H9 (cell line): ENCODE data around the gene PGGHG. TPM values are rescaled to one million over a fixed set of nuclear protein-coding genes. Genes with fewer than 3 reads are reported as not detected.

ENCODE experiments used
- DNase-seq: peaks from one replicate; pipeline ENCODE4 v3.0.0-alpha.2; 2017
- H2AFZ ChIP-seq: one replicate; pipeline ENCODE4 v1.6.1; 2013; ENCODE audit warnings: mild to moderate bottlenecking, low read length, control low read depth, moderate library complexity
- H2AK5ac ChIP-seq: 2 replicates; pipeline ENCODE4 v1.6.1; 2013; ENCODE audit warnings: low read length, control low read depth, mixed read lengths; ENCODE audit not compliant: insufficient read length
- H2BK120ac ChIP-seq: one replicate; pipeline ENCODE4 v1.6.1; 2013; ENCODE audit warnings: low read depth, mild to moderate bottlenecking, low read length, control low read depth, inconsistent platforms; ENCODE audit not compliant: poor library complexity, severe bottlenecking
- H2BK12ac ChIP-seq: 2 replicates; pipeline ENCODE4 v1.6.1; 2013; ENCODE audit warnings: low read length, control low read depth, mixed read lengths, low read depth; ENCODE audit not compliant: insufficient read length
- H2BK15ac ChIP-seq: 2 replicates; pipeline ENCODE4 v1.6.1; 2013; ENCODE audit warnings: low read depth, low read length, control low read depth
- H2BK20ac ChIP-seq: one replicate; pipeline ENCODE4 v1.6.1; 2013; ENCODE audit warnings: low read depth, mild to moderate bottlenecking, low read length, control low read depth, inconsistent platforms; ENCODE audit not compliant: poor library complexity, severe bottlenecking
- H2BK5ac ChIP-seq: 2 replicates; pipeline ENCODE4 v1.6.1; 2013; ENCODE audit warnings: low read length, control low read depth, mixed read lengths; ENCODE audit not compliant: insufficient read length
- H3K14ac ChIP-seq: 2 replicates; pipeline ENCODE4 v1.6.1; 2013; ENCODE audit warnings: low read length, control low read depth; ENCODE audit not compliant: insufficient read depth
- H3K18ac ChIP-seq: 2 replicates; pipeline ENCODE4 v1.6.1; 2013; ENCODE audit warnings: low read depth, mild to moderate bottlenecking, mixed read lengths, low read length, control low read depth; ENCODE audit not compliant: insufficient read length
- H3K23ac ChIP-seq: 2 replicates; pipeline ENCODE4 v1.6.1; 2013; ENCODE audit warnings: low read length, control low read depth, mixed read lengths, low read depth; ENCODE audit not compliant: insufficient read length
- H3K23me2 ChIP-seq: 2 replicates; pipeline ENCODE4 v1.6.1; 2013; ENCODE audit warnings: low read depth, mild to moderate bottlenecking, mixed read lengths, low read length, control low read depth; ENCODE audit not compliant: insufficient read length, poor library complexity, severe bottlenecking
- H3K27ac ChIP-seq: 2 replicates; pipeline ENCODE4 v1.5.1; 2013; ENCODE audit warnings: low read length, control low read depth, mixed read lengths, low read depth; ENCODE audit not compliant: insufficient read length
- H3K27me3 ChIP-seq: 2 replicates; pipeline ENCODE4 v1.6.1; 2013; ENCODE audit warnings: low read length, control low read depth, inconsistent platforms; ENCODE audit not compliant: insufficient read depth
- H3K4ac ChIP-seq: 2 replicates; pipeline ENCODE4 v1.6.1; 2013; ENCODE audit warnings: low read depth, mild to moderate bottlenecking, control low read depth, inconsistent platforms, low read length, moderate library complexity
- H3K4me1 ChIP-seq: 2 replicates; pipeline ENCODE4 v1.6.1; 2013; ENCODE audit warnings: low read length, control low read depth, inconsistent platforms; ENCODE audit not compliant: insufficient read depth
- H3K4me2 ChIP-seq: 2 replicates; pipeline ENCODE4 v1.6.1; 2013; ENCODE audit warnings: low read length, control low read depth, mixed read lengths; ENCODE audit not compliant: insufficient read length, insufficient read depth
- H3K56ac ChIP-seq: 2 replicates; pipeline ENCODE4 v1.6.1; 2013; ENCODE audit warnings: low read depth, mild to moderate bottlenecking, mixed read lengths, low read length, control low read depth; ENCODE audit not compliant: insufficient read length
- H3K79me1 ChIP-seq: 2 replicates; pipeline ENCODE4 v1.6.1; 2013; ENCODE audit warnings: low read depth, mild to moderate bottlenecking, moderate library complexity, low read length, control low read depth, inconsistent platforms; ENCODE audit not compliant: insufficient read depth, poor library complexity, severe bottlenecking
- H3K79me2 ChIP-seq: 2 replicates; pipeline ENCODE4 v1.6.1; 2013; ENCODE audit warnings: low read length, control low read depth, inconsistent platforms; ENCODE audit not compliant: insufficient read depth
- H3K9ac ChIP-seq: 2 replicates; pipeline ENCODE4 v1.6.1; 2013; ENCODE audit warnings: low read length, control low read depth, mixed read lengths; ENCODE audit not compliant: insufficient read length; ENCODE audit errors: extremely low read depth
- H3K9me3 ChIP-seq: one replicate; pipeline ENCODE4 v1.6.1; 2013; ENCODE audit warnings: low read depth, low read length, inconsistent platforms; ENCODE audit not compliant: control insufficient read depth
- H3T11ph ChIP-seq: one replicate; pipeline ENCODE4 v1.6.1; 2013; ENCODE audit warnings: mild to moderate bottlenecking, low read length, control low read depth, inconsistent platforms
- H4K20me1 ChIP-seq: one replicate; pipeline ENCODE4 v1.6.1; 2013; ENCODE audit not compliant: control insufficient read depth, insufficient read length, insufficient read depth
- H4K5ac ChIP-seq: 2 replicates; pipeline ENCODE4 v1.6.1; 2013; ENCODE audit warnings: low read depth, mild to moderate bottlenecking, mixed read lengths, low read length, control low read depth; ENCODE audit not compliant: insufficient read length
- H4K8ac ChIP-seq: replicated peaks from 2 replicates; pipeline ENCODE4 v1.6.1; 2013; ENCODE audit warnings: low read length, control low read depth, mixed read lengths, low read depth; ENCODE audit not compliant: insufficient read length
- H4K91ac ChIP-seq: 2 replicates; pipeline ENCODE4 v1.6.1; 2013; ENCODE audit warnings: low read depth, mild to moderate bottlenecking, moderate library complexity, mixed read lengths, low read length, control low read depth; ENCODE audit not compliant: insufficient read length
- H3K27ac Mint-ChIP-seq, 3 experiments: 2 replicates in 2 of 3; 3 replicates in 1 of 3; pipeline ENCODE4 v1.8.0; 2020 to 2021; ENCODE audit warnings: mixed read lengths in 3 of 3, mild to moderate bottlenecking in 1 of 3, moderate library complexity in 1 of 3
- H3K27me3 Mint-ChIP-seq: 2 replicates; pipeline ENCODE4 v1.8.0; 2021; ENCODE audit warnings: low read depth, mild to moderate bottlenecking, moderate library complexity, mixed read lengths
- H3K36me3 Mint-ChIP-seq, 3 experiments: 2 replicates in 2 of 3; 3 replicates in 1 of 3; pipeline ENCODE4 v1.8.0; 2020 to 2021; ENCODE audit warnings: low read depth in 3 of 3, mixed read lengths in 3 of 3; ENCODE audit not compliant: insufficient read depth in 1 of 3
- H3K4me1 Mint-ChIP-seq, 2 experiments: 2 replicates each; pipeline ENCODE4 v1.8.0; 2020; ENCODE audit warnings: mixed read lengths in 2 of 2
- H3K4me3 Mint-ChIP-seq, 2 experiments: 2 replicates in 1 of 2; 3 replicates in 1 of 2; pipeline ENCODE4 v1.8.0; 2020 to 2021; ENCODE audit warnings: mild to moderate bottlenecking in 2 of 2, mixed read lengths in 2 of 2, moderate library complexity in 1 of 2
- H3K9me3 Mint-ChIP-seq, 2 experiments: 2 replicates in 1 of 2; 3 replicates in 1 of 2; pipeline ENCODE4 v1.8.0; 2020; ENCODE audit warnings: mild to moderate bottlenecking in 2 of 2, mixed read lengths in 2 of 2, moderate library complexity in 1 of 2
- WGBS: extraction: QIAGEN DNeasy Blood & Tissue Kit; methylation state at CpG from one replicate; pipeline ENCODE4 v1.1.7; 2013; ENCODE audit warnings: missing lambda C conversion rate, low lambda C conversion rate, mixed read lengths; ENCODE audit not compliant: insufficient read length; ENCODE audit errors: extremely low coverage; 5-methylcytosine and 5-hydroxymethylcytosine counted together
- total RNA-seq: library from RNA; stranded (reverse); gene quantifications from 2 replicates; pipeline ENCODE4 v1.2.1, GENCODE V29; 2021
- TF ChIP-seq, protein P1 (sequence below): fragments of 200-600 bp; sonication (generic); conservative IDR thresholded peaks from 3 replicates; pipeline ENCODE4 v1.8.0; 2021; ENCODE audit warnings: antibody characterized with exemption, mild to moderate bottlenecking

Gene PGGHG
- total RNA-seq, 1 experiment from 2014 or later = 58.3 TPM

DNA sequence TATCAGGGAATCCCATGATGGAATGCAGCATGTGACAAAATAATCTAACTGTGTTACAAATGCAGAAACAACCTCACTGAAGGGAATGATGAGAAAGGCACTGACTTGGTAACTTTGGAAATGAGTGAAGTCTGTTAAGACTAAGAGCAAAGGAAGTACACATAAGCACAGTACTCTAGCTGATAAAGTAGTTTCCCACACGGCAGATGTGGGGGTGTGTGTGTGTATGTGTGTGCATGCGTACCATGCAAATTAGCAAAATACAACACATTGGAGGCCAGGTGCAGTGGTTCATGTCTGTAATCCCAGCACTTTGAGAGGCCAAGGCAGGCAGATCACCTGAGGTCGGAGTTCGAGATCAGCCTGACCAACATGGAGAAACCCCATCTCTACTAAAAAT, 27.3 kb upstream of the PGGHG start:
- no peaks in the 10 kb centered on the region for H3K27me3 ChIP-seq
- H3K4me2 ChIP-seq = no peak overlapping the region
- H3K4me1 ChIP-seq = no peaks in the 10 kb centered on the region
- Mint-ChIP-seq H3K9me3 (peaks cover 27 to 28% of the 10 kb centered on the region in 2 experiments), H3K4me3 (no peak overlapping the region), H3K27ac (no peak overlapping the region), H3K27me3 (peaks cover 4% of the 10 kb centered on the region), H3K36me3 (peaks cover 0 to 2% (median 1%) of the 10 kb centered on the region in 3 experiments; a peak in 3 of 7 replicates), H3K4me1 (no peaks in the 10 kb centered on the region)
- no peak overlapping the region for H3K56ac ChIP-seq
- H2BK20ac ChIP-seq = no peak overlapping the region
- H3K14ac ChIP-seq = no peak overlapping the region
- no peak overlapping the region for H2BK120ac ChIP-seq
- TF ChIP-seq, protein P1, sequence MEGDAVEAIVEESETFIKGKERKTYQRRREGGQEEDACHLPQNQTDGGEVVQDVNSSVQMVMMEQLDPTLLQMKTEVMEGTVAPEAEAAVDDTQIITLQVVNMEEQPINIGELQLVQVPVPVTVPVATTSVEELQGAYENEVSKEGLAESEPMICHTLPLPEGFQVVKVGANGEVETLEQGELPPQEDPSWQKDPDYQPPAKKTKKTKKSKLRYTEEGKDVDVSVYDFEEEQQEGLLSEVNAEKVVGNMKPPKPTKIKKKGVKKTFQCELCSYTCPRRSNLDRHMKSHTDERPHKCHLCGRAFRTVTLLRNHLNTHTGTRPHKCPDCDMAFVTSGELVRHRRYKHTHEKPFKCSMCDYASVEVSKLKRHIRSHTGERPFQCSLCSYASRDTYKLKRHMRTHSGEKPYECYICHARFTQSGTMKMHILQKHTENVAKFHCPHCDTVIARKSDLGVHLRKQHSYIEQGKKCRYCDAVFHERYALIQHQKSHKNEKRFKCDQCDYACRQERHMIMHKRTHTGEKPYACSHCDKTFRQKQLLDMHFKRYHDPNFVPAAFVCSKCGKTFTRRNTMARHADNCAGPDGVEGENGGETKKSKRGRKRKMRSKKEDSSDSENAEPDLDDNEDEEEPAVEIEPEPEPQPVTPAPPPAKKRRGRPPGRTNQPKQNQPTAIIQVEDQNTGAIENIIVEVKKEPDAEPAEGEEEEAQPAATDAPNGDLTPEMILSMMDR = no peak
- H2BK12ac ChIP-seq = no peak overlapping the region
- H2AK5ac ChIP-seq = no peak overlapping the region
- H3K79me1 ChIP-seq = no peaks in the 10 kb centered on the region
- DNase-seq = no peak
- H3K18ac ChIP-seq = no peak overlapping the region
- H4K5ac ChIP-seq = no peak overlapping the region
- no peak overlapping the region for H2BK5ac ChIP-seq
- H3K23ac ChIP-seq = no peak overlapping the region
- H2AFZ ChIP-seq = no peak overlapping the region
- H4K8ac ChIP-seq = no peak overlapping the region
- no CpG with 5 or more reads among the region's 4 CpGs for WGBS
- H4K91ac ChIP-seq = no peak overlapping the region
- no peaks in the 10 kb centered on the region for H3K9me3 ChIP-seq
- no peaks in the 10 kb centered on the region for H3K79me2 ChIP-seq
- H3T11ph ChIP-seq = no peak overlapping the region
- no peaks in the 10 kb centered on the region for H4K20me1 ChIP-seq
- H3K27ac ChIP-seq = no peak overlapping the region
- H2BK15ac ChIP-seq = no peak overlapping the region
- H3K9ac ChIP-seq = no peak overlapping the region
- no peaks in the 10 kb centered on the region for H3K23me2 ChIP-seq
- H3K4ac ChIP-seq = no peak overlapping the region
